ENCODE data around the gene C19orf67.

The C19orf67 gene

GRCh38 chr19:14085309-14085995, at the start of gene C19orf67:
Gene C19orf67 (minus strand): TSS chr19:14085783. CDS start chr19:14085627, 156 bp downstream.
- DNase-seq (ENCODE audit: low read depth in 2 of 2) = no peak

- DNase-seq (ENCODE audit: low read depth in 2 of 2) = no peak
These were observed 49.8 kb upstream of the C19orf67 start for GRCh38 chr19:14135355-14135754.

- no peak for DNase-seq (ENCODE audit: low read depth in 2 of 2)
These were observed 42.4 kb upstream of the C19orf67 start for GRCh38 chr19:14127929-14128509.

- no peak for DNase-seq (ENCODE audit: low read depth in 2 of 2)
These were observed 41.6 kb upstream of the C19orf67 start for GRCh38 chr19:14127176-14127575.

GRCh38 chr19:14122924-14123323, 37.3 kb upstream of the C19orf67 start:
- DNase-seq (ENCODE audit: low read depth in 2 of 2) = no peak

GRCh38 chr19:14120497-14120780, 34.9 kb upstream of the C19orf67 start:
- DNase-seq (ENCODE audit: low read depth in 2 of 2) = no peak

GRCh38 chr19:14119644-14120496, 34.3 kb upstream of the C19orf67 start:
- DNase-seq (ENCODE audit: low read depth in 2 of 2) = no peak

GRCh38 chr19:14119146-14119545, 33.6 kb upstream of the C19orf67 start:
- DNase-seq (ENCODE audit: low read depth in 2 of 2) = no peak

GRCh38 chr19:14118165-14119051, 32.8 kb upstream of the C19orf67 start:
- DNase-seq (ENCODE audit: low read depth in 2 of 2) = no peak

GRCh38 chr19:14117668-14118164, 32.1 kb upstream of the C19orf67 start, which contains the start of gene PRKACA:
Gene PRKACA (minus strand): TSS chr19:14117762. CDS start chr19:14117547, 215 bp downstream.
- DNase-seq (ENCODE audit: low read depth in 2 of 2) = peak; percentile 91 to 98

- DNase-seq (ENCODE audit: low read depth in 2 of 2) = no peak
These were observed 31.5 kb upstream of the C19orf67 start for GRCh38 chr19:14116918-14117578.

- DNase-seq (ENCODE audit: low read depth in 2 of 2) = no peak
These were observed 30.9 kb upstream of the C19orf67 start for GRCh38 chr19:14116525-14116917.

GRCh38 chr19:14115756-14116155, 30.2 kb upstream of the C19orf67 start:
- no peak for DNase-seq (ENCODE audit: low read depth in 2 of 2)

GRCh38 chr19:14114854-14115253, 29.3 kb upstream of the C19orf67 start:
- peak in 1 of 2 donors; percentile 35 for DNase-seq (ENCODE audit: low read depth in 2 of 2)

- DNase-seq (ENCODE audit: low read depth in 2 of 2) = no peak
These were observed 28.9 kb upstream of the C19orf67 start for GRCh38 chr19:14114439-14114838.

- no peak for DNase-seq (ENCODE audit: low read depth in 2 of 2)
These were observed 28.3 kb upstream of the C19orf67 start for GRCh38 chr19:14113762-14114414.

- DNase-seq (ENCODE audit: low read depth in 2 of 2) = no peak
These were observed 27.3 kb upstream of the C19orf67 start for GRCh38 chr19:14112809-14113385.

- no peak for DNase-seq (ENCODE audit: low read depth in 2 of 2)
These were observed 26.6 kb upstream of the C19orf67 start for GRCh38 chr19:14112051-14112808.

GRCh38 chr19:14111486-14111885, 25.9 kb upstream of the C19orf67 start:
- no peak for DNase-seq (ENCODE audit: low read depth in 2 of 2)

All from stimulated activated CD4-positive, alpha-beta T cell treated with anti-CD3 and anti-CD28 coated beads, Interleukin-1b, Interleukin-23, amount 100 ng/mL, for 1 hour (primary cell).